ENCODE measurements around the gene VIPR1. TPM values are rescaled to one million over a fixed set of nuclear protein-coding genes. Genes with fewer than 3 reads are reported as not detected.

Gene VIPR1
- total and polyA plus RNA-seq, 2 experiments from 2014 or later = not detected

DNA sequence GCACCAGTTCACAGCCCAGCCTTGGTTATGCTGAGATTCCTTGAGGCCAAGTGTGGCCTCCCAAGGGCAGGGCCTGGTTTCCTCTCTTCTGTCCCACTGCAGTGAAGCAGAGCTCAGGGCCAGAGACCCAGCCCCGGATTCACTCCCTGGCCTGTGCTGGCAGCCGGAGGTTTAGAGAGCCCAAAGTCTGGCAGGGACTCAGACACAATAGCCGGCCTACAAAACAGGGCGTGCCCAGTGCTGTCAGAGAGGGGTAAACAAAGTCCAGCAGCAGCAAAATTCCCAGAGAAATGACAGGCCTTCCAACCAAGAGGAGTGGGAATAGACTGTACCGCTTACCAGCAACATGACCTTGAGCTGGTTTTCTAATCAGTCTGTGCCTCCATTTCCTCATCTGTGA is 14.0 kb downstream of the VIPR1 start:
- Histone ChIP-seq H3K79me2 (ENCODE audit: insufficient read depth) (no peaks in the 10 kb centered on the region), H3K9me3 (ENCODE audit: low read depth) (no peaks in the 10 kb centered on the region), H3K4me3 (no peak overlapping the region), H3K27me3 (replicated peaks; ENCODE audit: insufficient read depth) (0 out of 2 replicates have a peak, but pooled peaks cover 12% of the 10 kb centered on the region), H3K36me3 (ENCODE audit: low read depth) (no peaks in the 10 kb centered on the region), H3K9me2 (ENCODE audit: insufficient read depth) (no peaks in the 10 kb centered on the region), H4K20me1 (ENCODE audit: insufficient read depth) (no peaks in the 10 kb centered on the region), H2AFZ (no peak overlapping the region), H3K4me2 (ENCODE audit: unreplicated experiment) (no peak overlapping the region), H3K4me1 (ENCODE audit: insufficient read depth) (no peaks in the 10 kb centered on the region), H3K27ac (no peak overlapping the region), H3K9ac (no peak overlapping the region), H3F3A (ENCODE audit: insufficient read depth) (no peaks in the 10 kb centered on the region)
- no peak for TF ChIP-seq EZH2phosphoT487 (IDR thresholded peaks at IDR 0.05; ENCODE audit: insufficient read depth, low read depth)
- no peak for TF ChIP-seq EZH2 (IDR thresholded peaks at IDR 0.05; ENCODE audit: insufficient read depth, poor library complexity, severe bottlenecking)
- in situ Hi-C loops (cut with MboI) = no loop called here
- WGBS, 2 experiments (ENCODE audit: low coverage in 1 of 2, low lambda C conversion rate in 2 of 2, missing lambda C conversion rate in 2 of 2) = 38 to 48% methylated on average over 5 of the region's 5 CpGs
- DNase-seq = no peak

DNA sequence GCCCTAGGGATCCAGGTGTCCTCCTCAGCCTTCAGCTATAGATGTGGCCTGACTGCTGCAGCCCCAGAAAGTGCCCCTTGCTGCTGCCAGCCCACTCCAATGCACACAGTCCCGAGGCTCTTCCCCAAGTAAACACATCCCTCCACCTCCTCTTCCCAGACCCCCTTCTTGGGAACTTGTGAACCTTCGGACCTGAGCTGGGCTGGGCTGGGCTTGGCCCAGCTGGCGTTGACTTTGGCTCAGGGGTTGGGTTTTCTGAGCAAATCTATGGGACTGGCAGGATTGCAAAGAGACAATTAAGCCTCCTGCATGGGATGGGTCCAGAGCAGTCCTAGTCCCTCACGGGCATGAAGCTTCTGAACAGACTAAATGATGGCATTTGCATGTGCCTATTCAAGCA is 14.7 kb downstream of the VIPR1 start:
- Histone ChIP-seq H3K36me3 (ENCODE audit: low read depth) (no peaks in the 10 kb centered on the region), H3K9me2 (ENCODE audit: insufficient read depth) (no peaks in the 10 kb centered on the region), H3K4me1 (ENCODE audit: insufficient read depth) (no peaks in the 10 kb centered on the region), H2AFZ (no peak overlapping the region), H3K27me3 (replicated peaks; ENCODE audit: insufficient read depth) (0 out of 2 replicates have a peak, but pooled peaks cover 7% of the 10 kb centered on the region), H3K4me3 (no peak overlapping the region), H3K4me2 (ENCODE audit: unreplicated experiment) (no peak overlapping the region), H4K20me1 (ENCODE audit: insufficient read depth) (no peaks in the 10 kb centered on the region), H3K79me2 (ENCODE audit: insufficient read depth) (no peaks in the 10 kb centered on the region), H3F3A (ENCODE audit: insufficient read depth) (no peaks in the 10 kb centered on the region), H3K9ac (no peak overlapping the region), H3K27ac (no peak overlapping the region), H3K9me3 (ENCODE audit: low read depth) (no peaks in the 10 kb centered on the region)
- DNase-seq = no peak
- TF ChIP-seq EZH2phosphoT487 (IDR thresholded peaks at IDR 0.05; ENCODE audit: insufficient read depth, low read depth) (no peak), EZH2 (IDR thresholded peaks at IDR 0.05; ENCODE audit: insufficient read depth, poor library complexity, severe bottlenecking) (no peak)
- WGBS, 2 experiments (ENCODE audit: low coverage in 1 of 2, low lambda C conversion rate in 2 of 2, missing lambda C conversion rate in 2 of 2) = 32 to 36% methylated on average over 4 of the region's 4 CpGs
- in situ Hi-C loops (cut with MboI) = no loop called here

GRCh38 chr3:42518800-42519567 is 16.5 kb downstream of the VIPR1 start:
- no peaks in the 10 kb centered on the region for H3K9me2 ChIP-seq (ENCODE audit: insufficient read depth)
- no peaks in the 10 kb centered on the region for H3K27me3 ChIP-seq (replicated peaks; ENCODE audit: insufficient read depth)
- no peaks in the 10 kb centered on the region for H3K4me1 ChIP-seq (ENCODE audit: insufficient read depth)
- no peaks in the 10 kb centered on the region for H3K79me2 ChIP-seq (ENCODE audit: insufficient read depth)
- no peak overlapping the region for H3K9ac ChIP-seq
- H3K27ac ChIP-seq = no peak overlapping the region
- H3K9me3 ChIP-seq (ENCODE audit: low read depth) = no peaks in the 10 kb centered on the region
- no peaks in the 10 kb centered on the region for H4K20me1 ChIP-seq (ENCODE audit: insufficient read depth)
- H3F3A ChIP-seq (ENCODE audit: insufficient read depth) = no peaks in the 10 kb centered on the region
- in situ Hi-C loops (cut with MboI) = no loop called here
- H3K4me3 ChIP-seq = no peak overlapping the region
- no peak for TF ChIP-seq EZH2 (IDR thresholded peaks at IDR 0.05; ENCODE audit: insufficient read depth, poor library complexity, severe bottlenecking)
- TF ChIP-seq EZH2phosphoT487 (IDR thresholded peaks at IDR 0.05; ENCODE audit: insufficient read depth, low read depth) = no peak
- H2AFZ ChIP-seq = no peak overlapping the region
- H3K4me2 ChIP-seq (ENCODE audit: unreplicated experiment) = no peak overlapping the region
- H3K36me3 ChIP-seq (ENCODE audit: low read depth) = no peaks in the 10 kb centered on the region
- WGBS, 2 experiments (ENCODE audit: low coverage in 1 of 2, low lambda C conversion rate in 2 of 2, missing lambda C conversion rate in 2 of 2) = 59 to 73% methylated on average over 6 of the region's 6 CpGs
- DNase-seq = no peak

DNA sequence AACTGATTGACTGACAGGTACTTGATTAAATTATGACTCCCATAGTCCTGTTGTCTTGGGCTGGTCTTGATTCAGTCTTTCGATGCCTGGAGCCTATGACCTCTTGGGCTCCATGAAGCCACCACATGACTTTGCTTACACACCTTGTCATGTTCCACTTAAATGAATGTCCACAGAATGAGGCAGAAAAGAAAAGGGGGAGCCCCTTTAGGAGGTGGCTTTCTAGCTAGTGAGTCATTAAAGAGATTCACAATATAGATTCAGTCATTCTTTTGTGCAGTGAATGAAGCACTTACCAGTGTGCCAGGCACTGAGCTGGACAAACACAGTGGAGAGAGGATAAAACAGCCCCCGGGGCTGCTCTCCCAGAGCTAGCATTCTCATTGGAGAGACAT is 17.1 kb downstream of the VIPR1 start:
- H3K9me2 ChIP-seq (ENCODE audit: insufficient read depth) = no peaks in the 10 kb centered on the region
- H3K4me3 ChIP-seq = no peak overlapping the region
- in situ Hi-C loops (cut with MboI) = no loop called here
- no peaks in the 10 kb centered on the region for H3K36me3 ChIP-seq (ENCODE audit: low read depth)
- H3K27me3 ChIP-seq (replicated peaks; ENCODE audit: insufficient read depth) = no peaks in the 10 kb centered on the region
- 51 to 61% methylated on average over 2 of the region's 2 CpGs for WGBS, 2 experiments (ENCODE audit: low coverage in 1 of 2, low lambda C conversion rate in 2 of 2, missing lambda C conversion rate in 2 of 2)
- H3K9ac ChIP-seq = no peak overlapping the region
- TF ChIP-seq EZH2 (IDR thresholded peaks at IDR 0.05; ENCODE audit: insufficient read depth, poor library complexity, severe bottlenecking) (no peak), EZH2phosphoT487 (IDR thresholded peaks at IDR 0.05; ENCODE audit: insufficient read depth, low read depth) (no peak)
- DNase-seq = no peak
- H4K20me1 ChIP-seq (ENCODE audit: insufficient read depth) = no peaks in the 10 kb centered on the region
- H3K4me1 ChIP-seq (ENCODE audit: insufficient read depth) = no peaks in the 10 kb centered on the region
- no peaks in the 10 kb centered on the region for H3F3A ChIP-seq (ENCODE audit: insufficient read depth)
- no peak overlapping the region for H2AFZ ChIP-seq
- H3K79me2 ChIP-seq (ENCODE audit: insufficient read depth) = no peaks in the 10 kb centered on the region
- no peak overlapping the region for H3K4me2 ChIP-seq (ENCODE audit: unreplicated experiment)
- no peaks in the 10 kb centered on the region for H3K9me3 ChIP-seq (ENCODE audit: low read depth)
- no peak overlapping the region for H3K27ac ChIP-seq

Measured in GM23248 (cell line).